Panc1 (cell line): Measurements from ENCODE around the gene AFF3.

ENCODE experiments used
- CTCF ChIP-seq: fragments of 450-650 bp; IDR thresholded peaks from 2 replicates; pipeline ENCODE4 v1.5.1; 2017; ENCODE audit warnings: mild to moderate bottlenecking
- POLR2AphosphoS5 ChIP-seq: IDR thresholded peaks from 2 replicates; pipeline ENCODE4 v1.6.1; 2012; ENCODE audit warnings: mild to moderate bottlenecking, low read depth, low read length, moderate library complexity
- SIN3A ChIP-seq: IDR thresholded peaks from 2 replicates; pipeline ENCODE4 v1.6.1; 2012; ENCODE audit warnings: low read depth, mild to moderate bottlenecking, low read length, moderate library complexity, borderline replicate concordance; ENCODE audit not compliant: insufficient read depth

- TF ChIP-seq CTCF (no peak), POLR2AphosphoS5 (no peak), SIN3A (no peak)
Observed at GRCh38 chr2:100189387-100189786, 47.0 kb upstream of the AFF3 start.
